Psoas muscle (tissue), 8 donors: ENCODE data around the gene IZUMO1. TPM values are rescaled to one million over a fixed set of nuclear protein-coding genes. Genes with fewer than 3 reads are reported as not detected.
"Not testable (repeated sequence)": the region's sequence is repeated elsewhere in the genome, so short reads cannot be mapped to it uniquely, and the experiment has no call there.

Experiments
- ATAC-seq, 4 donors: fragments of 200-7000 bp; cut with Tn5 transposase; one replicate each; pipeline ENCODE4 v1.9.1; 2020; ENCODE audit warnings: moderate library complexity in 3 of 4, mild to moderate bottlenecking in 2 of 4
- DNase-seq, 2 donors: peaks; one replicate each; pipeline ENCODE4 v3.0.0-alpha.2; 2020
- H3K27ac ChIP-seq: fragments of 200-600 bp; one replicate; pipeline ENCODE4 v1.8.0; 2022
- H3K27me3 ChIP-seq, 3 donors: fragments of 200-600 bp in 1 of 3; one replicate each; pipeline versions ENCODE4 v1.6.1 to v1.8.0; 2013 to 2022; ENCODE audit warnings: low read length in 2 of 3, mild to moderate bottlenecking in 2 of 3, moderate library complexity in 1 of 3; ENCODE audit not compliant: insufficient read depth in 3 of 3
- H3K36me3 ChIP-seq, 2 donors: fragments of 200-600 bp in 1 of 2; one replicate each; pipeline versions ENCODE4 v1.6.1 to v1.8.0; 2013 to 2022; ENCODE audit warnings: low read depth in 1 of 2, mild to moderate bottlenecking in 1 of 2, moderate library complexity in 1 of 2; ENCODE audit not compliant: insufficient read depth in 1 of 2
- H3K4me1 ChIP-seq: fragments of 200-600 bp; one replicate; pipeline ENCODE4 v1.8.0; 2022
- H3K4me3 ChIP-seq: fragments of 200-600 bp; one replicate; pipeline ENCODE4 v1.8.0; 2022; ENCODE audit warnings: mild to moderate bottlenecking
- H3K9me3 ChIP-seq: fragments of 200-600 bp; one replicate; pipeline ENCODE4 v1.8.0; 2022
- CTCF ChIP-seq: fragments of 200-600 bp; IDR thresholded peaks from one replicate; pipeline ENCODE4 v1.8.0; 2022; ENCODE audit warnings: antibody characterized with exemption
- WGBS, 3 donors: extraction: QIAGEN DNeasy Blood & Tissue Kit; methylation state at CpG; one replicate each; pipeline versions ENCODE4 v1.1.6 to v1.1.7; 2013; 5-methylcytosine and 5-hydroxymethylcytosine counted together
- intact Hi-C, 2 donors: fragments of 100-400 bp; cut with DNase I; formaldehyde crosslinking; loops; one replicate each; pipeline versions ENCODE4 v1.11.0 to v1.14.2; 2022
- polyA plus RNA-seq, 3 donors: library from polyadenylated mRNA; stranded (reverse); fragments of 200-250 nt; gene quantifications; one replicate each; pipeline ENCODE4 v1.2.3, GENCODE V29; 2013
- total RNA-seq, 4 donors: library from RNA; stranded (reverse); fragmentation: NEBNext Ultra II Directional in 2 of 4; extraction: Animal tissue kit (Norgen Biotek cat#: 25700) in 2 of 4; gene quantifications; one replicate each; pipeline versions ENCODE4 v1.2.1 to v1.2.4, GENCODE V29; 2021 to 2023
- donor health status: healthy with polysubstance abuse.
- donor health status: DM: no; HTN: no; CAD: no; lungs with moderate emphysema.
- donor health status: Bipolar disorder and iron deficiency.
- donor health status: healthy.
- donor health status: DM: yes; HTN: yes; CAD: no.
- donor health status: DM: no; HTN: no; CAD: no.
- donor health status: DM: no; HTN: no; CAD: no.
- donor health status: DM: yes; HTN: yes; CAD: no.

Gene IZUMO1
- total and polyA plus RNA-seq, 7 donors = 0.18 to 0.76 (median 0.36) TPM; not detected in 2

- intact Hi-C loops = no loop called here
- WGBS, 3 donors = 69 to 79% (median 79%) methylated on average over 8 of the region's 8 CpGs
Observed at GRCh38 chr19:48793271-48793670, 46.6 kb upstream of the IZUMO1 start.

GRCh38 chr19:48787331-48787730 is 40.6 kb upstream of the IZUMO1 start:
- ATAC-seq = peak; percentile 41 to 73 (median 54)
- intact Hi-C loops = loop anchor here in 1 of 2 donors (2.0 kb wide), 1 partner anchor 177 kb away; the partner anchor contains the start of gene FTL
- H3K4me3 ChIP-seq, DNase-seq, H3K4me1 ChIP-seq, H3K27me3 ChIP-seq, H3K36me3 ChIP-seq, H3K9me3 ChIP-seq: not testable (repeated sequence)
- peak overlapping the region; percentile 62 for H3K27ac ChIP-seq
- 32 to 58% (median 37%) methylated on average over 9 of the region's 9 CpGs for WGBS, 3 donors

More at GRCh38 chr19:48793271-48793670, 46.6 kb upstream of the IZUMO1 start:
- Histone ChIP-seq H3K9me3 (no peaks in the 10 kb centered on the region), H3K27me3 (no peaks in the 10 kb centered on the region), H3K4me3 (no peak overlapping the region), H3K27ac (no peak overlapping the region), H3K4me1 (peaks cover 7% of the 10 kb centered on the region), H3K36me3 (peaks cover 0 to 2% of the 10 kb centered on the region in 2 donors)
- DNase-seq (no peak), ATAC-seq (no peak)
- TF ChIP-seq CTCF = no peak

GRCh38 chr19:48786422-48786821 is 39.7 kb upstream of the IZUMO1 start:
- peak overlapping the region; percentile 62 for H3K27ac ChIP-seq
- not testable (repeated sequence) for H3K4me3 ChIP-seq, H3K36me3 ChIP-seq, H3K9me3 ChIP-seq, H3K27me3 ChIP-seq, H3K4me1 ChIP-seq, DNase-seq
- 47 to 54% (median 49%) methylated on average over 7 of the region's 7 CpGs for WGBS, 3 donors
- peak; percentile 35 to 61 (median 48) for ATAC-seq
- intact Hi-C loops = loop anchor here in 1 of 2 donors (2.0 kb wide), 1 partner anchor 178 kb away; the partner anchor contains the start of gene FTL

GRCh38 chr19:48784527-48784926 is 37.8 kb upstream of the IZUMO1 start:
- intact Hi-C loops = no loop called here
- Histone ChIP-seq H3K36me3 (no peaks in the 10 kb centered on the region), H3K27ac (no peak overlapping the region), H3K9me3 (no peaks in the 10 kb centered on the region), H3K4me3 (no peak overlapping the region), H3K27me3 (no peaks in the 10 kb centered on the region), H3K4me1 (no peaks in the 10 kb centered on the region)
- WGBS, 3 donors = 76 to 82% (median 78%) methylated on average over 5 of the region's 5 CpGs
- no peak for DNase-seq
- TF ChIP-seq CTCF = no peak
- ATAC-seq = no peak

GRCh38 chr19:48780631-48781391 is 34.1 kb upstream of the IZUMO1 start:
- DNase-seq = peak in 1 of 2 donors; percentile 48
- peak; percentile 33 to 55 (median 44) for ATAC-seq
- WGBS, 3 donors = 60 to 69% (median 67%) methylated on average over 14 of the region's 14 CpGs
- Histone ChIP-seq H3K4me1 (no peaks in the 10 kb centered on the region), H3K9me3 (no peaks in the 10 kb centered on the region), H3K4me3 (no peak overlapping the region), H3K27me3 (no peaks in the 10 kb centered on the region), H3K27ac (peak overlapping the region; percentile 70), H3K36me3 (no peaks in the 10 kb centered on the region)
- intact Hi-C loops = no loop called here
- TF ChIP-seq CTCF = no peak
